Choroid plexus epithelial cell (primary cell): Measurements from ENCODE around the gene GJE1.
A peak's percentile ranks its signal among the peaks of the same experiment; 100 is the strongest.
"Not testable (repeated sequence)": the region's sequence is repeated elsewhere in the genome, so short reads cannot be mapped to it uniquely, and the experiment has no call there.

Experiments
- DNase-seq: peaks from one replicate; pipeline ENCODE4 v3.0.0-alpha.2; 2010; ENCODE audit warnings: low read depth
- H3K4me3 ChIP-seq: 2 replicates; pipeline ENCODE4 v1.5.1; 2011; ENCODE audit warnings: low read depth, mild to moderate bottlenecking, control low read depth, low read length, moderate library complexity
- TF ChIP-seq, protein P1 (sequence below): conservative IDR thresholded peaks from 2 replicates; pipeline ENCODE4 v1.5.1; 2011; ENCODE audit warnings: low read depth, mild to moderate bottlenecking, control low read depth, inconsistent platforms, low read length, moderate library complexity

Gene GJE1, protein sequence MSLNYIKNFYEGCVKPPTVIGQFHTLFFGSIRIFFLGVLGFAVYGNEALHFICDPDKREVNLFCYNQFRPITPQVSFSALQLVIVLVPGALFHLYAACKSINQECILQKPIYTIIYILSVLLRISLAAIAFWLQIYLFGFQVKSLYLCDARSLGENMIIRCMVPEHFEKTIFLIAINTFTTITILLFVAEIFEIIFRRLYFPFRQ

GRCh38 chr6:142132625-142133024 is at the start of gene GJE1:
GJE1 (plus strand) TSS chr6:142132925; CDS start chr6:142133159, 234 bp downstream.
- DNase-seq = no peak
- no peak within 1 kb of the TSS for H3K4me3 ChIP-seq
- TF ChIP-seq, protein P1, sequence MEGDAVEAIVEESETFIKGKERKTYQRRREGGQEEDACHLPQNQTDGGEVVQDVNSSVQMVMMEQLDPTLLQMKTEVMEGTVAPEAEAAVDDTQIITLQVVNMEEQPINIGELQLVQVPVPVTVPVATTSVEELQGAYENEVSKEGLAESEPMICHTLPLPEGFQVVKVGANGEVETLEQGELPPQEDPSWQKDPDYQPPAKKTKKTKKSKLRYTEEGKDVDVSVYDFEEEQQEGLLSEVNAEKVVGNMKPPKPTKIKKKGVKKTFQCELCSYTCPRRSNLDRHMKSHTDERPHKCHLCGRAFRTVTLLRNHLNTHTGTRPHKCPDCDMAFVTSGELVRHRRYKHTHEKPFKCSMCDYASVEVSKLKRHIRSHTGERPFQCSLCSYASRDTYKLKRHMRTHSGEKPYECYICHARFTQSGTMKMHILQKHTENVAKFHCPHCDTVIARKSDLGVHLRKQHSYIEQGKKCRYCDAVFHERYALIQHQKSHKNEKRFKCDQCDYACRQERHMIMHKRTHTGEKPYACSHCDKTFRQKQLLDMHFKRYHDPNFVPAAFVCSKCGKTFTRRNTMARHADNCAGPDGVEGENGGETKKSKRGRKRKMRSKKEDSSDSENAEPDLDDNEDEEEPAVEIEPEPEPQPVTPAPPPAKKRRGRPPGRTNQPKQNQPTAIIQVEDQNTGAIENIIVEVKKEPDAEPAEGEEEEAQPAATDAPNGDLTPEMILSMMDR = no peak

DNA sequence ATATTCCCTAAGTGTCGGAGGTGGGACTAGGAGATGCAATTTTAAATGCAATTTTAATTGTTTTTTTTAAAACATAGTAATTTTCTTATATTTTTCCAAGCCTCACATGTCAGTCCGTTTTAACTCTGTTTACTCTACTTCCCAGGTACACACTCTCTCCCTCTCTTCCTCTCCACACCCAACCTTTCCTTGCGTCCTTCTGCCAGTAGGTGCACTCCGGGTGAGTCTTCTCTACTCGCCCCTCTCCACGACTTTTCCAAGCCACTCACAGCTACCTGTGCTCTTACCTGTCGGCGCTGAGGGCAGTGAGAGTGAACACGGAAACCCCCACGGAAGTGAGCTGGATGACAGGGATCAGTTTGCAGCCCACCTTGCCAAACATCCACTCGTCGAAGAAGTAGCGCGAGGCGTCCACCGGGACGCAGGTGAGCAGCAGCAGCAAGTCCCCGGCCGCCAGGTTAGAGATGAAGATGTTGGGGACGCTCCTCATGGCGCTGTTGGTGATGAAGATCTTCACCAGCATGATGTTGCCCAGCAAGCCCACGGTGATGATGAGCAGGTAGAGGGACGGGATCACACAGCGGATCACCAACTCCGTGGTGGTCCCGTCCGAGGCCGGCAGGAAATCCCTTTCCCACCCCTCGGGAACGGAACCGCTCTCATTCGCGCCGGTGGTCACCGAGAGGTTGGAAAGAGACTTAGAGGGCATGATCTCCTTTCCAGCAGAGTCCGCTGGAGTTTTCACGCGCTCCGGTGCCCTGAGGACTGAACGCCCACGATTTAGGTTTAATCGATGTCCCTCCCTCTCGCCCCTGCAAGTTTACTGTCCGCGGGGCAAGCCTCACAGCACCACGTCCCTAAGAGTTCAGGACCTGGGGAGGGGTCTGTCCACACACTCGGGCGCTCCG is 44.5 kb upstream of the GJE1 start:
- H3K4me3 ChIP-seq = no peak overlapping the region
- TF ChIP-seq, protein P1 = no peak
- no peak for DNase-seq

GRCh38 chr6:142088858-142089216 is 43.9 kb upstream of the GJE1 start:
- peak; percentile 55 for DNase-seq
- TF ChIP-seq, protein P1 = no peak
- no peak overlapping the region for H3K4me3 ChIP-seq

- not testable (repeated sequence) for DNase-seq, H3K4me3 ChIP-seq
Measured at GRCh38 chr6:142104820-142105219, 27.9 kb upstream of the GJE1 start.

- not testable (repeated sequence) for DNase-seq, H3K4me3 ChIP-seq
Measured at GRCh38 chr6:142110820-142111219, 21.9 kb upstream of the GJE1 start.

GRCh38 chr6:142112451-142113061 is 20.2 kb upstream of the GJE1 start:
- TF ChIP-seq, protein P1 = peak; percentile 79
- DNase-seq = peak; percentile 89
- no peak overlapping the region for H3K4me3 ChIP-seq

DNA sequence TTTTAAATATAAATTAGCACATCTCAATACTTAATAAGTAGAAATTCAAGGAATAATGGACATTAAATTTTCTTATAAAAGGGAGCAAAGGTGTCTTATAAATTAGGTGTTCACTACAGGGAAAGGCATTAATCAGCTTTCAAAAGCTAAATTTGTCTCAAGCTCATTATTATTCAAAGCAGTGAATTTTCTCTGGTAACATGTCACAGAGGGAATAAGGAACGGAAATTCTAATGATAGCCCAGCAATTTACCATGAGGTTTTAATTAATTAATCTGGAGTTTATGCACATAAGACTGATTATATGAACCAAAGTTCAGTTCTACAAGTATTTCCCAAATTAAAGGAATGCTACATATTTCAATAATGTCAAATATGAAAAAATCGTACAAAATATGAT is 15.4 kb upstream of the GJE1 start:
- TF ChIP-seq, protein P1 = no peak
- no peak for DNase-seq
- H3K4me3 ChIP-seq = no peak overlapping the region
